Endodermal cell (in vitro differentiated cells): ENCODE measurements around the gene HMCN2. TPM values are rescaled to one million over a fixed set of nuclear protein-coding genes. Genes with fewer than 3 reads are reported as not detected.

ENCODE experiments used
- DNase-seq: peaks from one replicate; pipeline ENCODE4 v3.0.0-alpha.2; 2017
- H3K27ac ChIP-seq: 2 replicates; pipeline ENCODE4 v1.5.1; 2013; ENCODE audit warnings: mild to moderate bottlenecking, low read depth, low read length, moderate library complexity
- H3K27me3 ChIP-seq: 2 replicates; pipeline ENCODE4 v1.6.1; 2013; ENCODE audit warnings: mild to moderate bottlenecking, low read length, moderate library complexity; ENCODE audit not compliant: insufficient read depth, control insufficient read depth, poor library complexity, severe bottlenecking
- H3K36me3 ChIP-seq: 2 replicates; pipeline ENCODE4 v1.7.0; 2013; ENCODE audit warnings: mild to moderate bottlenecking, low read length, moderate library complexity; ENCODE audit not compliant: control insufficient read depth, insufficient read depth
- H3K4me1 ChIP-seq: one replicate; pipeline ENCODE4 v1.7.0; 2013; ENCODE audit warnings: low read length; ENCODE audit not compliant: control insufficient read depth, insufficient read depth
- H3K4me3 ChIP-seq: 2 replicates; pipeline ENCODE4 v1.5.1; 2013; ENCODE audit warnings: mild to moderate bottlenecking, low read length, moderate library complexity
- H3K9ac ChIP-seq: 2 replicates; pipeline ENCODE4 v1.6.1; 2013; ENCODE audit warnings: mild to moderate bottlenecking, low read length, moderate library complexity; ENCODE audit not compliant: poor library complexity, severe bottlenecking; ENCODE audit errors: extremely low read depth
- H3K9me3 ChIP-seq: 2 replicates; pipeline ENCODE4 v1.6.1; 2013; ENCODE audit warnings: mild to moderate bottlenecking, low read length, moderate library complexity; ENCODE audit not compliant: control insufficient read depth
- H3K27ac Mint-ChIP-seq: 2 replicates; pipeline ENCODE4 v1.8.0; 2020; ENCODE audit warnings: mixed read lengths
- H3K27me3 Mint-ChIP-seq: 2 replicates; pipeline ENCODE4 v1.8.0; 2021; ENCODE audit warnings: mild to moderate bottlenecking, mixed read lengths; ENCODE audit not compliant: insufficient read depth
- H3K36me3 Mint-ChIP-seq: 2 replicates; pipeline ENCODE4 v1.8.0; 2020; ENCODE audit warnings: low read depth, mixed read lengths
- H3K4me1 Mint-ChIP-seq: 2 replicates; pipeline ENCODE4 v1.8.0; 2020; ENCODE audit warnings: mixed read lengths
- H3K4me3 Mint-ChIP-seq: 2 replicates; pipeline ENCODE4 v1.8.0; 2020; ENCODE audit warnings: mild to moderate bottlenecking, moderate library complexity, mixed read lengths
- H3K9me3 Mint-ChIP-seq: 2 replicates; pipeline ENCODE4 v1.8.0; 2020; ENCODE audit warnings: mild to moderate bottlenecking, mixed read lengths
- CTCF ChIP-seq: fragments of 200-600 bp; sonication (generic); conservative IDR thresholded peaks from 2 replicates; pipeline ENCODE4 v1.5.0; 2021; ENCODE audit warnings: antibody characterized with exemption, mild to moderate bottlenecking
- WGBS, 2 experiments: methylation state at CpG; one replicate each; pipeline versions ENCODE4 v1.1.5 to v1.1.7; 2013; ENCODE audit warnings: missing lambda C conversion rate in 2 of 2, mixed read lengths in 1 of 2; ENCODE audit not compliant: insufficient coverage in 1 of 2, insufficient read length in 1 of 2; 5-methylcytosine and 5-hydroxymethylcytosine counted together
- total RNA-seq, 2 donors: library from RNA; stranded (reverse); fragmentation: NEBNext Ultra II Directional in 1 of 2; extraction: Animal tissue kit (Norgen Biotek cat#: 25700) in 1 of 2; gene quantifications; 2 replicates in 1 of 2; 3 replicates in 1 of 2; pipeline ENCODE4 v1.2.1, GENCODE V29; 2021

The HMCN2 gene
- total RNA-seq, 2 donors from 2014 or later: 3.3 to 3.9 TPM

GRCh38 chr9:130304116-130304515 lies 38.6 kb downstream of the HMCN2 start:
- Mint-ChIP-seq H3K4me3 (no peak overlapping the region), H3K27me3 (no peaks in the 10 kb centered on the region), H3K36me3 (no peaks in the 10 kb centered on the region), H3K27ac (no peak overlapping the region), H3K9me3 (no peaks in the 10 kb centered on the region), H3K4me1 (no peaks in the 10 kb centered on the region)
- Histone ChIP-seq H3K9ac (no peak overlapping the region), H3K36me3 (no peaks in the 10 kb centered on the region), H3K4me1 (no peaks in the 10 kb centered on the region), H3K4me3 (no peak overlapping the region), H3K27me3 (no peaks in the 10 kb centered on the region), H3K9me3 (no peaks in the 10 kb centered on the region), H3K27ac (no peak overlapping the region)
- WGBS, 2 experiments: 84 to 90% methylated on average over 4 to 7 of the region's 7 CpGs
- no peak for DNase-seq
- TF ChIP-seq CTCF: no peak

DNA sequence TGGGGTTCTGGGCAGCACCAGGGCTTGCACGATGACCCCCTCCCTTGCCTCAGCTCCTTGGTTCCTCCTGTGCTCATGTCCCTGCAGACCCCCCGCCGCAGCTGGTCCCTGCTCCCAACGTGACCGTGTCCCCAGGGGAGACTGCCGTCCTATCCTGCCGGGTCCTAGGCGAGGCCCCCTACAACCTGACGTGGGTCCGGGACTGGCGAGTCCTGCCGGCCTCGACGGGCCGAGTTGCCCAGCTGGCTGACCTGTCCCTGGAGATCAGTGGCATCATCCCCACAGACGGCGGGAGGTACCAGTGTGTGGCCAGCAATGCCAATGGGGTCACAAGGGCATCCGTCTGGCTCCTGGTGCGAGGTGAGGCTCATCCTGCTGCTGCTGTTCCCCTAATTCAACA lies 39.1 kb downstream of the HMCN2 start:
- H3K36me3 ChIP-seq: no peaks in the 10 kb centered on the region
- no peak overlapping the region for H3K4me3 ChIP-seq
- Mint-ChIP-seq H3K27ac (no peak overlapping the region), H3K36me3 (no peaks in the 10 kb centered on the region), H3K9me3 (no peaks in the 10 kb centered on the region), H3K4me3 (no peak overlapping the region), H3K27me3 (no peaks in the 10 kb centered on the region), H3K4me1 (no peaks in the 10 kb centered on the region)
- H3K27ac ChIP-seq: no peak overlapping the region
- H3K4me1 ChIP-seq: no peaks in the 10 kb centered on the region
- TF ChIP-seq CTCF: no peak
- H3K9ac ChIP-seq: no peak overlapping the region
- no peaks in the 10 kb centered on the region for H3K27me3 ChIP-seq
- no peaks in the 10 kb centered on the region for H3K9me3 ChIP-seq
- WGBS, 2 experiments: 94 to 95% methylated on average over 13 to 19 of the region's 19 CpGs
- DNase-seq: no peak

DNA sequence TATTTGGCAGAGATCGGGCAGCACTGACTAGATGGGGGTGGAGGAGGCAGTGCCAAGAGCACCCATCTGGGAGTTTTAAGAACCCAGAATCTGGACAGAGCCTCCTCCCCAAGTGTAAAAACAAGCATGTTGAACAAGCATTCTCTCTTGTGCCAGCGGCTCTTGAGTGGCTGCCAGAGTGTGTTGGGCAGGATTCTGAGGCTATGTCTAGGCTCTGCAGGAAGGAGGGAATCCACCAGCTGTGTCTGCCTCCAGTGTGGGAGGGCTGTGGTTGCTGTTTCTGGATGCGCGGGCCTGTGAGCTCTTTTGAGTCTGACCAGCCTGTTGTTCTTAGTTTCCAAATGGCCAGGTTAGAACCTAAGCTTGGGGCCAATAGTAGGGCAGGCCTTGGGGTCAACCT lies 39.8 kb downstream of the HMCN2 start:
- no peaks in the 10 kb centered on the region for H3K27me3 Mint-ChIP-seq
- Histone ChIP-seq H3K27ac (no peak overlapping the region), H3K27me3 (no peaks in the 10 kb centered on the region), H3K9me3 (no peaks in the 10 kb centered on the region), H3K4me3 (no peak overlapping the region), H3K36me3 (no peaks in the 10 kb centered on the region), H3K4me1 (no peaks in the 10 kb centered on the region), H3K9ac (no peak overlapping the region)
- 93 to 95% methylated on average over 3 to 4 of the region's 4 CpGs for WGBS, 2 experiments
- H3K27ac Mint-ChIP-seq: no peak overlapping the region
- no peaks in the 10 kb centered on the region for H3K9me3 Mint-ChIP-seq
- H3K4me1 Mint-ChIP-seq: no peaks in the 10 kb centered on the region
- H3K4me3 Mint-ChIP-seq: no peak overlapping the region
- no peak for DNase-seq
- no peaks in the 10 kb centered on the region for H3K36me3 Mint-ChIP-seq
- no peak for TF ChIP-seq CTCF
